Fibroblast of the aortic adventitia (primary cell): ENCODE measurements around the gene LGALS4. TPM values are rescaled to one million over a fixed set of nuclear protein-coding genes. Genes with fewer than 3 reads are reported as not detected.
"Not testable (repeated sequence)": the region's sequence is repeated elsewhere in the genome, so short reads cannot be mapped to it uniquely, and the experiment has no call there.

Experiments used
- DNase-seq: peaks from one replicate; pipeline ENCODE4 v3.0.0-alpha.2; 2010; ENCODE audit warnings: low read depth
- H3K4me3 ChIP-seq: 2 replicates; pipeline ENCODE4 v1.5.1; 2011; ENCODE audit warnings: low read depth, mild to moderate bottlenecking, control low read depth, low read length, moderate library complexity
- total RNA-seq: library from RNA; depleted of rRNA; stranded (reverse); fragments of >200 nt; gene quantifications from 2 replicates; pipeline ENCODE4 v1.2.3, GENCODE V29; 2012; ENCODE audit warnings: low replicate concordance
- TF ChIP-seq, protein P1 (sequence below): IDR thresholded peaks from 2 replicates; pipeline ENCODE4 v1.5.1; 2011; ENCODE audit warnings: mild to moderate bottlenecking, low read length, control low read depth, inconsistent platforms; ENCODE audit not compliant: insufficient read depth

LGALS4 gene, protein sequence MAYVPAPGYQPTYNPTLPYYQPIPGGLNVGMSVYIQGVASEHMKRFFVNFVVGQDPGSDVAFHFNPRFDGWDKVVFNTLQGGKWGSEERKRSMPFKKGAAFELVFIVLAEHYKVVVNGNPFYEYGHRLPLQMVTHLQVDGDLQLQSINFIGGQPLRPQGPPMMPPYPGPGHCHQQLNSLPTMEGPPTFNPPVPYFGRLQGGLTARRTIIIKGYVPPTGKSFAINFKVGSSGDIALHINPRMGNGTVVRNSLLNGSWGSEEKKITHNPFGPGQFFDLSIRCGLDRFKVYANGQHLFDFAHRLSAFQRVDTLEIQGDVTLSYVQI
- 0.82 TPM in 1 of 2 replicates, not detected in the other for total RNA-seq

DNA sequence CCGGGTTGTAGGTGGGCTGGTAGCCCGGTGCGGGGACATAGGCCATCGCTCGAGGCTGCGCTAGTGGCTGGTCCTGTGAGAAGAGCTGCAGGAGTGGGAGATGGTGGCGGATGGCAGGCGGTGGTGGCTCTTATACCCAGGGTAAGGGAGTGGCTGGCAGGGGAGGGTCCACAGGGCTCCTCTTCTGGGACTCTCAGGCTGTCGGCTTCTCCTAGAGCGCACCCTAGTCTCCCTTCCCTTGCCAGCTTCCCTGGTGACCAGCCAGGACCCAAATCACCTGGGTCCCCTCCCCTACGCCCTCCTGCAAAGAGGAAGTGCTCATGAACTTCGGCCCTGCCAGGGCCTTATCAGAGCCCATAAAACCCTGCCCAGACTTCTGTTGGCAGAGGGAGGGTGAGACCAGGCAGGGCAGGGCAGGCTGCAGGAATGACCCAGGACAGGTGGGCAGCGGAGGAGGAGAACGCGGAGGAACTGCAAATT lies at the start of gene LGALS4:
TSS of gene LGALS4 (minus strand) at position 105 of the 480 bp plus-strand sequence. CDS start at position 46, 59 bp downstream.
- no peak within 1 kb of the TSS for H3K4me3 ChIP-seq
- DNase-seq = no peak
- TF ChIP-seq, protein P1, sequence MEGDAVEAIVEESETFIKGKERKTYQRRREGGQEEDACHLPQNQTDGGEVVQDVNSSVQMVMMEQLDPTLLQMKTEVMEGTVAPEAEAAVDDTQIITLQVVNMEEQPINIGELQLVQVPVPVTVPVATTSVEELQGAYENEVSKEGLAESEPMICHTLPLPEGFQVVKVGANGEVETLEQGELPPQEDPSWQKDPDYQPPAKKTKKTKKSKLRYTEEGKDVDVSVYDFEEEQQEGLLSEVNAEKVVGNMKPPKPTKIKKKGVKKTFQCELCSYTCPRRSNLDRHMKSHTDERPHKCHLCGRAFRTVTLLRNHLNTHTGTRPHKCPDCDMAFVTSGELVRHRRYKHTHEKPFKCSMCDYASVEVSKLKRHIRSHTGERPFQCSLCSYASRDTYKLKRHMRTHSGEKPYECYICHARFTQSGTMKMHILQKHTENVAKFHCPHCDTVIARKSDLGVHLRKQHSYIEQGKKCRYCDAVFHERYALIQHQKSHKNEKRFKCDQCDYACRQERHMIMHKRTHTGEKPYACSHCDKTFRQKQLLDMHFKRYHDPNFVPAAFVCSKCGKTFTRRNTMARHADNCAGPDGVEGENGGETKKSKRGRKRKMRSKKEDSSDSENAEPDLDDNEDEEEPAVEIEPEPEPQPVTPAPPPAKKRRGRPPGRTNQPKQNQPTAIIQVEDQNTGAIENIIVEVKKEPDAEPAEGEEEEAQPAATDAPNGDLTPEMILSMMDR = no peak

DNA sequence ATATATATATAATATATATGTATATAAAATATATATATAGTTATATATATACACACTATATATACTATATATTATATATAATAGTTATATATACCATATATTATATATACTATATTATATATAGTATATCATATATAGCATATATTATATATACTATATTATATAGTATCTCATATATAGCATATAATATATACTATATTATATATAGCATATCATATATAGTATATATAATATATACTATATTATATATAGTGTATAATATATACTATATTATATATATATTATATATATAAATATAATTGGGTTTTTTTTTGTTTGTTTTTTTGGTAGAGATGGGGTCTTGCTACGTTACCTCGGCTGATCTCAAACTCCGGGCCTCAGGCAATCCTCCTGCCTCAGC lies 48.6 kb upstream of the LGALS4 start:
- H3K4me3 ChIP-seq = no peak overlapping the region
- no peak for DNase-seq
- TF ChIP-seq, protein P1 = no peak

GRCh38 chr19:38859631-38860204 lies 47.0 kb upstream of the LGALS4 start:
- not testable (repeated sequence) for DNase-seq, H3K4me3 ChIP-seq

DNA sequence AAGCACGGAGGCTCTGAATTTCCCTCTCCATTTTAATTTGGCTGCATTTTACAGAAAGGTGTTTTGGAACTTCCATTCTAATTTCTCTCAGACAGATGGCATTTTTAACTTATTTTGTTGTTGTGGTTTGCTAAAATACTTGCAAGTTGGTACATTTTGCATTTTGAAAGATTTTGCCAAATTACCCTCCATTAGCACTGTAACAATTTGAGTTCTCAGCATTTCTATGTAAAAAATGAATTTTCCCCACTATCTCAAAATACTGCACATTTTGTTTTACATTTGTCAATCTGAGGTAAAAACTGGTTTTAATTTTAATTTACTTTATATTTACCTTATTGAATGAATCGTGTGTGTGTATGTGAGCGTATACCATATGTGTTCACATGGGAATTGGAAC lies 44.1 kb upstream of the LGALS4 start:
- TF ChIP-seq, protein P1 = no peak
- no peak for DNase-seq
- H3K4me3 ChIP-seq = no peak overlapping the region

- not testable (repeated sequence) for H3K4me3 ChIP-seq, DNase-seq
Observed at GRCh38 chr19:38855751-38856150, 43.0 kb upstream of the LGALS4 start.

- not testable (repeated sequence) for DNase-seq, H3K4me3 ChIP-seq
Observed at GRCh38 chr19:38854961-38855360, 42.2 kb upstream of the LGALS4 start.

- peak overlapping the region; percentile 84 for H3K4me3 ChIP-seq
- TF ChIP-seq, protein P1 = no peak
- no peak for DNase-seq
Observed at GRCh38 chr19:38853214-38853613, 40.5 kb upstream of the LGALS4 start.

DNA sequence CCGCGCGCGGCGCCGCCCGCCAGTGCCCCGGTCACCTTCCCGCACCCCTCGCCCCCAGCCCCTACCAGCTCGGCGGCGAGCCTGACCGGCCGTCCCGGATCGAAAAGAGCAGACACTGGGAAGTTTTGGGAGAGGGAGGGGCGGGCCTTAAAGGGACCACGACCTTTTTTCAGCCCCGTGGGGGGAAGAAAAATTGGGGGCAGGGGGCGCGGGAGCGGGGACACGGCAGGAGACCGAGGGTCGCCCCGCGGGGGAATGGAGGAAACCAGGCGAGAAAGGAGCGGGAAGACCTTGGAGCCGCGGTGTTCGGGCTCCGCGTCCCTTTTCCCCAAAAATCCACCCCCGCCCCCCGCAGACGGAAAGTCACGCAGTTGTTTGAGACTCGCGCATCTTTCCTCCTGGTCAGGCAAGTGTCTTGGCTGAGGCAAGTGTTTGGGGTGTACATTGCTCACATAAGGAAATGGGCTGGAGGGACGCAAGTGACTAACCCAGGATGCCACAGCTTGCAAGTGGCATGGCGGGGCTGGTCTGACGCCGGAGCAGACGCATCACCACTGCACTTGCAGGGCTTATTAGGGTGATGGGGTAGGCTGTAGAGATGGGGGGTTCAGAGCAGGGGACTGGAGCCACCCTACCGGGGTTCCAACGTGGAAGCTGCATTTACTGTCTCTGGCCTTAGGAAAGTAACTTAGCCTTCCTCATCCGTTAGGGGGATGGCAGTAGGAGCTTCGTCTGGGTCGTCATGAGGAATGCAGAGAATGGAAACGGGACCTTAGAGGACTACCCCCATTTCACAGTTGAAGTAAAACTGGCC lies 39.7 kb upstream of the LGALS4 start:
- TF ChIP-seq, protein P1 = no peak
- DNase-seq = peak; percentile 61

More for the DNA sequence above, 39.7 kb upstream of the LGALS4 start:
- H3K4me3 ChIP-seq = peak overlapping the region; percentile 84
